Fibroblast of pulmonary artery (primary cell): ENCODE measurements around the gene BICDL1.
"Not testable (repeated sequence)": the region's sequence is repeated elsewhere in the genome, so short reads cannot be mapped to it uniquely, and the experiment has no call there.

ENCODE experiments used
- DNase-seq: peaks from one replicate; pipeline ENCODE4 v3.0.0-alpha.2; 2010; ENCODE audit warnings: low read depth
- H3K4me3 ChIP-seq: replicated peaks from 2 replicates; pipeline ENCODE4 v1.5.1; 2011; ENCODE audit warnings: low read depth, mild to moderate bottlenecking, control low read depth, low read length, moderate library complexity
- TF ChIP-seq, protein P1 (sequence below): IDR thresholded peaks from 2 replicates; pipeline ENCODE4 v1.5.1; 2011; ENCODE audit warnings: mild to moderate bottlenecking, control low read depth, low read length, inconsistent platforms; ENCODE audit errors: missing control alignments

The BICDL1 gene

DNA sequence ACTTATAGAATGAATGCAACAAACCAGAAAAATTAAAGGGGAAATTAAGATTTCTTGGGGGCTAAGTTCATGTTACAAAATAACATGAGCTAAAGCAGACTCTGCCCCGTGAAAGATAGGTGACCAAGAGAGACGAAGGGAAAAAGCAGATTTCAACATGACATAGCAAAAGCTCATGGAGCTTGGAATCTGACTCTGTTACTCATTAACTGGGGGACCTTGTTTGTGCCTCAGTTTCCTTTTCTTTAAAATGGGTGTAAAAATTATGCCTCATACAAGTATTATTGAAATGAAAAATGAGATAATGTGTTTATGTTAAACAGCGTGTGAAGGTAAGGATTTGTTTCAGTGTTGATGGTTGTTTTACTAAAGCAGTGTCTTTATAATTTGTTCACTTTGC, 11.5 kb downstream of the BICDL1 start:
- TF ChIP-seq, protein P1, sequence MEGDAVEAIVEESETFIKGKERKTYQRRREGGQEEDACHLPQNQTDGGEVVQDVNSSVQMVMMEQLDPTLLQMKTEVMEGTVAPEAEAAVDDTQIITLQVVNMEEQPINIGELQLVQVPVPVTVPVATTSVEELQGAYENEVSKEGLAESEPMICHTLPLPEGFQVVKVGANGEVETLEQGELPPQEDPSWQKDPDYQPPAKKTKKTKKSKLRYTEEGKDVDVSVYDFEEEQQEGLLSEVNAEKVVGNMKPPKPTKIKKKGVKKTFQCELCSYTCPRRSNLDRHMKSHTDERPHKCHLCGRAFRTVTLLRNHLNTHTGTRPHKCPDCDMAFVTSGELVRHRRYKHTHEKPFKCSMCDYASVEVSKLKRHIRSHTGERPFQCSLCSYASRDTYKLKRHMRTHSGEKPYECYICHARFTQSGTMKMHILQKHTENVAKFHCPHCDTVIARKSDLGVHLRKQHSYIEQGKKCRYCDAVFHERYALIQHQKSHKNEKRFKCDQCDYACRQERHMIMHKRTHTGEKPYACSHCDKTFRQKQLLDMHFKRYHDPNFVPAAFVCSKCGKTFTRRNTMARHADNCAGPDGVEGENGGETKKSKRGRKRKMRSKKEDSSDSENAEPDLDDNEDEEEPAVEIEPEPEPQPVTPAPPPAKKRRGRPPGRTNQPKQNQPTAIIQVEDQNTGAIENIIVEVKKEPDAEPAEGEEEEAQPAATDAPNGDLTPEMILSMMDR: no peak
- no peak for DNase-seq
- H3K4me3 ChIP-seq: no peak overlapping the region

DNA sequence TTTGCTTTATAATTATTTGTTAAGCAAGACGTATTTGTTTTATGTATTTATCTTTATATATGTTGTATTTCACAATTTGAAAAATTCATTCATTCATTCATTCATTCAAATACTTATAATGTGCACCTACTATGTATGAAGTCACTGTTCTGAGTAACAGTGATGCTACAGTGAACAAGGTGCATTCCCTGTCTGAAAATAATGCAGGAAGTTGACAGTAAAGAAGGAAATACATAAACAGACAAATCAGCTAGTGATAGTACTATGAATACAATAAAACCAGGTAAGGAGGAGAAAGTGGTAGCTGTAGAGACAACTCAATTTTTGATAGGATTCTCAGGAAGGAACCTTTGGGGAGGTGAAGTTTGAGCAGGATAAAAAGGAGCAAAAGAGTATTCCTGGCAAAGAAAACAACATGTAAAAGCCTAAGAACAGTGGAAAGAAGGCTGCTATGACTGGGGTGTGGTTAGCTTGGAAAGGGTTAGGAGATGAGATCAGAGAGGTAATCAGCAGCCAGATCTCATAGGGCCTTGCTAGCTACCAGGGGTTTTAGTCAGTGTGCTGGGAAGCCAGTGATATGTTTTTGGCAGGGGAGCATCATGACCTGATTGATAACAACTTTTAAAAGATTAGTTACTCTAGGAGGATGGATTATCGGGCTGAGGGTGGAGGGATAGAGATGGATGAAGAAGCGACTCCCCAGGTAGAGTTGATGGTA, 17.4 kb downstream of the BICDL1 start:
- DNase-seq: no peak
- H3K4me3 ChIP-seq: no peak overlapping the region
- TF ChIP-seq, protein P1: no peak

- no peak overlapping the region for H3K4me3 ChIP-seq
- TF ChIP-seq, protein P1: no peak
- DNase-seq: no peak
These were observed 18.2 kb downstream of the BICDL1 start for GRCh38 chr12:120007272-120007671.

GRCh38 chr12:120010661-120011230, 21.7 kb downstream of the BICDL1 start:
- no peak overlapping the region for H3K4me3 ChIP-seq
- TF ChIP-seq, protein P1: no peak
- DNase-seq: no peak

DNA sequence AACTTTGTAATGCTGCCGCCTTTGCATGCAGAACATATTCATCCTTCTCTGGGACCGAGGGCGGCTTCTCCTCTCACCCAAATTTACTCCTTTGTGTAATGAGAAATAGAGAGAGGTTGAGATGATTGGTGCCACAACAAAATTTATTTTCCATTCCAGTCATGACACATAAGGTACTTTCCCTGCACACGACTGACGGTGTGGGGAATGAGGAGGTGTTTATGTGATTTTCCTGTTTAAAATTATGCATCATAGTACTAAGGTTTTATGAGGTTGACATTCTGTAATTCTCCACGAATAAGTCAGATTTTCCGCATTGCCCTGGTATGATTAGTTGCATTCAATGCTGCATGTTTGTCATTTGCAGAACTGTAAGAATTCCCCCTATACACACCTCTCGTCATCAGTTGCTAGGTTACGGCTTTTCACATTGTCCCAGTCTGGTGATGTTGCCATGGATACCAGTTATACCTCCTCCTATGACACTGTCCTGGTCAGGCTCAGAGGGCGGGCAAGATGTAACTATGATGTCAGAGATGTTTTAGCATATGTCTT, 23.1 kb downstream of the BICDL1 start:
- DNase-seq: peak; percentile 11
- no peak overlapping the region for H3K4me3 ChIP-seq
- TF ChIP-seq, protein P1: no peak

DNA sequence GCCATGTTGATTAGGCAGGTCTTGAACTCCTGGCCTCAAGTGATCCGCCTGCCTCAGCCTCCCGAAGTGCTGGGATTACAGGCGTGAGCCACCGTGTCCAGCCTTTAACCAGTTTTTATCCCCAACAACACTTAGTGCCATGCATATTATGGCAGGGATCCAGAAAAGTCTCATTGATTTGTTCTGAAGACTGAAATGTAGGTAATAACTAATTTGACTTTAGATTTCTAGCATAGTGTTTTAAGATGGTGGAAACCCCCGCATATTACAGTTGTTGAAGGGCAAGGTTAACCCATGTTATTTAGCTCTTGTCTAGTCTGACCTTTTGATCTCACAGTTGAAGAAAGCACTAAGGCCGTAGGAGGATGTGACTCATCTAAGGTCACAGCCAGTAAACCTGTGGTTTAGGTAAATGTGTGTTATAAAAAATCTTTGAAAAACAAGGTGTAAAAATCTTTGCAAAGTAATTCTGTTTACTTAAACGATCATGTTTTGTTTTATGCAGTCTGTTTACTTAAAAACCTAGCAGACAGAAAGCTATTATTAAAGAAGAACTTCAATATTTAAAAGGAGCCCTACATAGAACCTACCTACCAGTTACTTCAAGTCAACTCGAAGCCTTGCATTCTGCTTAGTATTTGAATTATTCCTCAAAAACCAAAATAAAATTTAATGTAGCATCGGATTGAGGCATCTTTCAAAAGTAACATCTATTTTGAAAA, 24.8 kb downstream of the BICDL1 start:
- TF ChIP-seq, protein P1: no peak
- DNase-seq: no peak
- H3K4me3 ChIP-seq: no peak overlapping the region

DNA sequence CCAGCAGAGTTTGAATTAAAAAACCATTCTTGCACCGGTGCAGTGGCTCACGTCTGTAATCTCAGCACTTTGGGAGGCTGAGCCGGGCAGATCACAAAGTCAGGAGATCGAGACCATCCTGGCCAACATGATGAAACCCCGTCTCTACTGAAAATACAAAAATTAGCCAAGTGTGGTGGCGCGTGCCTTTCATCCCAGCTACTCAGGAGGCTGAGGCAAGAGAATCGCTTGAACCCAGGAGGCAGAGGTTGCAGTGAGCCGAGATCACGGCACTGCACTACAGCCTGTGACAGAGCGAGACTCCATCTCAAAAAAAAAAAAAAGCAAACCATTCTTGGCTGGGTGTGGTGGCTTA, 25.3 kb downstream of the BICDL1 start:
- not testable (repeated sequence) for H3K4me3 ChIP-seq, DNase-seq
